ENCODE data around the gene OSBP2. TPM values are rescaled to one million over a fixed set of nuclear protein-coding genes. Genes with fewer than 3 reads are reported as not detected.

The OSBP2 gene
- total RNA-seq, 3 donors from 2014 or later, result 0.96 to 4.6 (median 4.4) TPM

DNA sequence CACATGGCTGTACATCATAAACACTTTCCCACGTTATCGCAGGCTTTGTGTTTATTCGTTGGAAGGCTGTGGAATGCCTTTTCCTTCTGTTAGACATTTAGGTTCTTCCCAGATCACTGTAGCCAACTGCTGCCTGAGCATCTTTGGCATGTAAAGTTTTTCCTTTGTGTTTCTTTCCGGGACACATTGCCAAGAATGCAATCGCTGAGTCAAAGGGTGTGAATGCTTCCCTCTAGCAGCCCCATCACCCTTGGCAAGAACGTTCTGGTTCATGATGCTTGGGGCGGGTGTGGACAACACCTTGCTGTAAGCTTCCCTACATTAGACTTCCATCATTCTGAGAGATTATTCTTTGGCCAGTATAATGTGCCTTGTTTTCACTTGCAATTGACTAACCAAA, 136.2 kb downstream of the OSBP2 start:
- no peak overlapping the region for H3K4me3 ChIP-seq
- H3K4me1 ChIP-seq, result no peaks in the 10 kb centered on the region
- intact Hi-C loops (cut with DNase I; ENCODE audit: low total_unique reads), result no loop called here
- H3K27me3 ChIP-seq, result no peaks in the 10 kb centered on the region
- TF ChIP-seq POLR2A (IDR thresholded peaks at IDR 0.05), result no peak
- TF ChIP-seq POLR2AphosphoS5 (IDR thresholded peaks at IDR 0.05), result no peak
- TF ChIP-seq, protein P1, sequence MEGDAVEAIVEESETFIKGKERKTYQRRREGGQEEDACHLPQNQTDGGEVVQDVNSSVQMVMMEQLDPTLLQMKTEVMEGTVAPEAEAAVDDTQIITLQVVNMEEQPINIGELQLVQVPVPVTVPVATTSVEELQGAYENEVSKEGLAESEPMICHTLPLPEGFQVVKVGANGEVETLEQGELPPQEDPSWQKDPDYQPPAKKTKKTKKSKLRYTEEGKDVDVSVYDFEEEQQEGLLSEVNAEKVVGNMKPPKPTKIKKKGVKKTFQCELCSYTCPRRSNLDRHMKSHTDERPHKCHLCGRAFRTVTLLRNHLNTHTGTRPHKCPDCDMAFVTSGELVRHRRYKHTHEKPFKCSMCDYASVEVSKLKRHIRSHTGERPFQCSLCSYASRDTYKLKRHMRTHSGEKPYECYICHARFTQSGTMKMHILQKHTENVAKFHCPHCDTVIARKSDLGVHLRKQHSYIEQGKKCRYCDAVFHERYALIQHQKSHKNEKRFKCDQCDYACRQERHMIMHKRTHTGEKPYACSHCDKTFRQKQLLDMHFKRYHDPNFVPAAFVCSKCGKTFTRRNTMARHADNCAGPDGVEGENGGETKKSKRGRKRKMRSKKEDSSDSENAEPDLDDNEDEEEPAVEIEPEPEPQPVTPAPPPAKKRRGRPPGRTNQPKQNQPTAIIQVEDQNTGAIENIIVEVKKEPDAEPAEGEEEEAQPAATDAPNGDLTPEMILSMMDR (IDR thresholded peaks at IDR 0.05), result no peak
- peak in 1 of 2 donors; percentile 36 for DNase-seq (ENCODE audit: low spot score in 2 of 2)
- no peaks in the 10 kb centered on the region for H3K36me3 ChIP-seq
- no peaks in the 10 kb centered on the region for H3K9me3 ChIP-seq
- no peak overlapping the region for H3K27ac ChIP-seq

DNA sequence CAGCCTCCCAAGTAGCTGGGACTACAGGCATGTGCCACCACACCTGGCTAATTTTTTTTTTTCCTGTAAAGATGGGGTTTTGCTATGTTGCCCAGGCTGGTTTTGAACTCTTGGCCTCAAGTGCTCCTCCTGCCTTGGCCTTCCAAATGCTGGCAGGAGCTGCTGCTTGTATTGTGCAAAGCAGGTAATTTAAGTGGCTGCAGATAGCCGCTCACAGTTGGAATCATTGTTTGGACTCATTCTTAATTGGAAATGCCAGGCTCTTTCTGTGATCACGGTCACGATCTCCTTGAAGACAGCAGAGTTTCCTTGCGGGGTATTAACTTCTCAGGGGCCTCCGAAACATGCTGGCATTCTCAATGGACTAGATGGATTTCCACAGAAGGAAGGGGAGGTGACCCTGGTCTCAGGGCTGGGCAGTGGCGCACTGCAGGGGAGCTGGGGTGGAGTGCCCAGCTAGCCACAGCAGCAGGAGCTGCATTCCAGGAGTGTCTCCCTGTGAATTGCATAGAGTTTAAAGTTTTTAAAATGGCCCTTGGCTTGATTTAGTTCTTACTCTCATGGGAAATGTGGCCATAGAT, 137.8 kb downstream of the OSBP2 start:
- TF ChIP-seq, protein P1 (IDR thresholded peaks at IDR 0.05), result no peak
- TF ChIP-seq POLR2AphosphoS5 (IDR thresholded peaks at IDR 0.05), result no peak
- TF ChIP-seq POLR2A (IDR thresholded peaks at IDR 0.05), result no peak
- intact Hi-C loops (cut with DNase I; ENCODE audit: low total_unique reads), result no loop called here

DNA sequence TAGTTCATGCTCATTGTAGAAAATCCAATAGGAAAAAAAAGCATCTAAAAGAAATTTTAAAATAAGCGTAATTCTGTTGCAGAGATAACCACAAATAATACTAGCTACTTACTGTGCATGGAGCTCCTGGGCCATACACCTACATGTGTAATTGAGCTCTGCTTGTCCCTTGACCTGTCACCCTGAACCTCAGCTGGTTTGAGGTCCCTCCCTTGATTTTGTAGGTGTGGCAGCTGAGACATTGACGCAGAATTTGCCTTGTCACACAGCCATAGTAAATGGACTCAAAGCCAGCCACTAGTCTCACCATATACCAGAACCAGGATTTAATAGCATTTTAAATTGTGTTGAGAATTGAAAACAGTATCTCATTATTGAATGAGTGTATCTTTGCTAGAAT, 138.6 kb downstream of the OSBP2 start:
- intact Hi-C loops (cut with DNase I; ENCODE audit: low total_unique reads), result no loop called here
- Histone ChIP-seq H3K27ac (no peak overlapping the region), H3K27me3 (no peaks in the 10 kb centered on the region), H3K36me3 (no peaks in the 10 kb centered on the region), H3K4me3 (no peak overlapping the region), H3K4me1 (no peaks in the 10 kb centered on the region), H3K9me3 (no peaks in the 10 kb centered on the region)
- DNase-seq (ENCODE audit: low spot score in 2 of 2), result no peak
- TF ChIP-seq, protein P1 (IDR thresholded peaks at IDR 0.05), result no peak
- TF ChIP-seq POLR2AphosphoS5 (IDR thresholded peaks at IDR 0.05) (no peak), POLR2A (IDR thresholded peaks at IDR 0.05) (no peak)

More for the DNA sequence above, 137.8 kb downstream of the OSBP2 start:
- no peaks in the 10 kb centered on the region for H3K36me3 ChIP-seq
- no peak for DNase-seq (ENCODE audit: low spot score in 2 of 2)
- H3K4me3 ChIP-seq, result no peak overlapping the region
- H3K9me3 ChIP-seq, result no peaks in the 10 kb centered on the region
- no peaks in the 10 kb centered on the region for H3K27me3 ChIP-seq
- no peak overlapping the region for H3K27ac ChIP-seq
- H3K4me1 ChIP-seq, result no peaks in the 10 kb centered on the region

DNA sequence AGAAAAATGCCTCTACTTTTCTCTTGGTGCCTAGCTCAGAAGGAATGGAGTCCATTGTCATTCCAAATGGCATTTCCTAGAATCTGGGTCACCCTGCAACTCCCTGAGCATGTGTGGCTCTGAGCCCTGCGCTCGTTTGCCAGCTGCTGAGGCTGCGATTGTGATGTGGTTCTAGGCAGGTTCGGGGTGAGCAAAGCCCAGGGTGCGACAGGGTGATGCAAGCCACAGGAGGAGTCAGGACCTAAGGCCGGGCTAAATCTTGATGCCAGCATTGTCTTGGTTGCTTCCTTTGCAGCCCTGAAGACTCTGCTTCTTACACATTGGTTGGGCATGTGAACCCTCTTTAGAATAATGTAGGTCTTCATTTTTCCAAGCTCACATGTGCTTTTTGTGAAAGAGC, 142.9 kb downstream of the OSBP2 start:
- Histone ChIP-seq H3K4me1 (no peaks in the 10 kb centered on the region), H3K27me3 (no peaks in the 10 kb centered on the region), H3K9me3 (no peaks in the 10 kb centered on the region), H3K27ac (no peak overlapping the region), H3K4me3 (no peak overlapping the region), H3K36me3 (no peaks in the 10 kb centered on the region)
- no peak for TF ChIP-seq POLR2AphosphoS5 (IDR thresholded peaks at IDR 0.05)
- no peak for TF ChIP-seq POLR2A (IDR thresholded peaks at IDR 0.05)
- TF ChIP-seq, protein P1 (IDR thresholded peaks at IDR 0.05), result no peak
- no peak for DNase-seq (ENCODE audit: low spot score in 2 of 2)
- intact Hi-C loops (cut with DNase I; ENCODE audit: low total_unique reads), result no loop called here

DNA sequence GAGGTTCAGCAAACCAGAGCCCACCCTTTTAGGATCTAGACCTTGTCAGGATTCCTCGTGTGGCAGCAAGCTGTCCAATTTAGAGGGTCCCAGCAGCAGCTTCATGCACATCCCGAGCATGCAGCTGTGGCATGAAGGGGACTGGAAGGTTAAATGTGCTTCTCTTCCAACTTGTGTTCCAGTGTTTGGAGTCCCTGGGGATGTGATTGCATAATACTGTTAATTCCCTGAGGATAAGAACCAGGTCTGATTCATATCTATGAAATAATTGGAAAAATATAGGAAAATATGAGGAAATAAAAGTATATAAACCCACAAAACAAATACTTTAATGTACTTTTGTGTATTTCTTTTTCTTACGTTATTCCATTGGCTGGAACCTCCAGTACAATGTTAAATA, 143.4 kb downstream of the OSBP2 start:
- no peaks in the 10 kb centered on the region for H3K36me3 ChIP-seq
- no peak overlapping the region for H3K4me3 ChIP-seq
- TF ChIP-seq POLR2AphosphoS5 (IDR thresholded peaks at IDR 0.05), result no peak
- no peaks in the 10 kb centered on the region for H3K4me1 ChIP-seq
- no peaks in the 10 kb centered on the region for H3K27me3 ChIP-seq
- H3K9me3 ChIP-seq, result no peaks in the 10 kb centered on the region
- DNase-seq (ENCODE audit: low spot score in 2 of 2), result no peak
- H3K27ac ChIP-seq, result no peak overlapping the region
- intact Hi-C loops (cut with DNase I; ENCODE audit: low total_unique reads), result no loop called here

DNA sequence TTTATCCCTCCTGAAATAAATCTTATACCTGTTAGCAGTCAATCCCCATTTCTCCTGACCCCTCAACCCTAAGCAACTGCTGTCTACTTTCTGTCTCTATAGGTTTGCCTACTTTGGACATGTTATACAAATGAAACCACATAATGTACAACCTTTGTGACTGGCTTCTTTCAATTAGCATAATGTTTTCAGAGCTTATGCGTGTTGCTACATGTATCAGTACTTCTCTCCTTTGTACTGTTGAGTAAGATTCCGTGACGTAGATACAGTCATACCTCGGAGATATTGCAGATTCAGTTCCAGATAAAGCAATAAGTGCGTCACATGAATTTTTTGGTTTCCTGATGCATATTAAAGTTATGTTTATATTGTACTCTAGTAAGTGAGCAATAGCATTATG, 146.6 kb downstream of the OSBP2 start:
- Histone ChIP-seq H3K4me1 (no peaks in the 10 kb centered on the region), H3K36me3 (no peaks in the 10 kb centered on the region), H3K4me3 (no peak overlapping the region), H3K27ac (no peak overlapping the region), H3K9me3 (no peaks in the 10 kb centered on the region), H3K27me3 (no peaks in the 10 kb centered on the region)
- intact Hi-C loops (cut with DNase I; ENCODE audit: low total_unique reads), result no loop called here
- TF ChIP-seq, protein P1 (IDR thresholded peaks at IDR 0.05), result no peak
- TF ChIP-seq POLR2A (IDR thresholded peaks at IDR 0.05) (no peak), POLR2AphosphoS5 (IDR thresholded peaks at IDR 0.05) (no peak)
- DNase-seq (ENCODE audit: low spot score in 2 of 2), result no peak

All from breast epithelium (tissue), 4 donors.